GM18861 (cell line): ENCODE measurements around the gene AGAP1.

Experiments used
- ATAC-seq: cut with Tn5 transposase; IDR thresholded peaks from one replicate; pipeline ENCODE4 v1.9.1; 2021; ENCODE audit not compliant: unreplicated experiment

The AGAP1 gene

DNA sequence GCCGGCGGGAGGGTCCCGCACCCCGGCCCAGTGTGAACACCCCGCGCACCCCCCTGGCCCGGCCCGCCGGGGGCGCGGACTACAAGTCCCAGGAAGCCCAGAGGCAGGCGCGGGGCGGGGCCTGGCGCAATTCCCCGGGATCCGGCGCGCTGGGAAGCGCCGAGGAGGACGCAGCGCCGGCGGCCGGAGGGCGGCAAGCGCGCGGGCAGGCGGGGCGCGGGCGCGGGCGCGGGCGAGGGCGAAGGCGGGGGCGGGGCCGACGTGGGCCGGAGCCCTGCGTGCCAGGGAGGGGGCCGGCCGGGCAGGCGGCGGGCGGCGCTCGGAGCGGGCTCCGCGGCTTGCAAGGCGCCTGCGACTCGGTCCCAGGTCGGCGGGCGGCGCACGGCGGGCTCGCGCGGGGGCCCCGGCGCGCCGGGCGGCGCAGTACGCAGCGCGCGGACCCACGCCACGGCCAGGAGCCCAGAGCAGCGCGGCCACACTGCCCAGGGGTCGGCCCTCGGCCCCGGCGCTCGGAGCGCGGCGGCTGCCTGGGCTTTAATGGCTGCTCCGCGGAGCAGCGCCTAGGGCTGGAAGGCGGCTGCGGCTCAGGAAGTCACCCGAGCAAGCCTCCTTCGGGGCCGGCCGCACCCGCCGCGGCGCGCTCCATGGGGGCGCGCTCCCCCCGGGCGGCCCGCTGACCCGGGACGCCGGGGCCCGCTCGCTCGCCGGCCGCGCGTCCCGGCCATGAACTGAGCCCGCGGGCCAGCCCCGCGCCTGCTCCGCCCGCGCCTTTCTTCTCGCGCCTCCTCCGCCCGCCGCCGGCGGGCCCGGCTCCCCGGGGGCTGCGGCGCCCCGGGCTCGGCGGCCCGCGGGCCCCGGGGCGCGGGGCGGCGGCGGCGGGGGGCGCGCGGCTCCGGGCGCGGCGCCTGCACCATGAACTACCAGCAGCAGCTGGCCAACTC is at the start of gene AGAP1:
Gene AGAP1 (plus strand): TSS at position 269 of the 941 bp plus-strand sequence.
- ATAC-seq = no peak

DNA sequence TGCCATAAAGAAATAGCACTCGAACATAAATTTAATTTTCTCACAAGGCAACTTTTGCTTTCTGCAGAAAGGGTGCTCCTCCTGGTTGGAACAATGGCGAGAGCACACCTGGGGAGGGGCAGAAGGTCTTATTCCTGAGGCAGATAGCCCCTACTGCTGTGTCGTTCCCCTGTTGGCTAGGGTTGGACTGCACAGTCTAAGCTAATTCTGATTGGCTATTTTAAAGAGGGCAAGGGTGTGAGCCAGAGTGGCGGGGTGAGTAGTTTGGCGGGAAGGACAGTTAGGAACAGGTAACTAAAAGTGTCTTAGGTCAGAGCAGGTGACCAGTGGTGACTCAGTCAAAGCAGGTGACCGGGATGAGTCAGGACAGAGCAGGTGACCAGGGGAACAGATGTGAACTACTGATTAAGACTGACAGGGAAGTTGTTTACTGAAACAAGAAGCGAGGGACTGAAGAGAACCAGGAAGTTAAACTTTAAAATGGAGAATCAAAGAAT is 49.7 kb upstream of the AGAP1 start:
- ATAC-seq = no peak

- ATAC-seq = no peak
Measured at GRCh38 chr2:235445116-235445515, 48.7 kb upstream of the AGAP1 start.

DNA sequence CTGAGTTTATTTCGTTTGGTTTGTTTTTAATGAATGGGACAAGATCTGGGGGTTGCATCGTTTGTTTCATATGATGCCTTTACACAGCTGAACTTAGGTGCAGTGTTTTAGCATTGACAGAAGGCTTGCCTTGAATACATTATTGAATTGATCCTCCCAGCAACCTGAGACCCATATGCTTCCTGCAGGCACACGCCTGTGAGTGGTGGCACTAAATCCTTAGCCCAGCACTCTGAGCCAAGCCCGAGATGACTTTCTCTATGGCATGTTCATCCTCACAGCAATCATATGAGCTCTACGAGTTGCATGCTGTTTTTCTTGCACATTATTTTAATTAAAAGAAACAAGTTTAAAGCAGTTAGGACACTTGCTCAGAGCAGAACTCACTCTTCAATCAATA is 47.8 kb upstream of the AGAP1 start:
- no peak for ATAC-seq

- no peak for ATAC-seq
Measured at GRCh38 chr2:235447210-235447609, 46.6 kb upstream of the AGAP1 start.

- ATAC-seq = no peak
Measured at GRCh38 chr2:235449568-235449967, 44.3 kb upstream of the AGAP1 start.

DNA sequence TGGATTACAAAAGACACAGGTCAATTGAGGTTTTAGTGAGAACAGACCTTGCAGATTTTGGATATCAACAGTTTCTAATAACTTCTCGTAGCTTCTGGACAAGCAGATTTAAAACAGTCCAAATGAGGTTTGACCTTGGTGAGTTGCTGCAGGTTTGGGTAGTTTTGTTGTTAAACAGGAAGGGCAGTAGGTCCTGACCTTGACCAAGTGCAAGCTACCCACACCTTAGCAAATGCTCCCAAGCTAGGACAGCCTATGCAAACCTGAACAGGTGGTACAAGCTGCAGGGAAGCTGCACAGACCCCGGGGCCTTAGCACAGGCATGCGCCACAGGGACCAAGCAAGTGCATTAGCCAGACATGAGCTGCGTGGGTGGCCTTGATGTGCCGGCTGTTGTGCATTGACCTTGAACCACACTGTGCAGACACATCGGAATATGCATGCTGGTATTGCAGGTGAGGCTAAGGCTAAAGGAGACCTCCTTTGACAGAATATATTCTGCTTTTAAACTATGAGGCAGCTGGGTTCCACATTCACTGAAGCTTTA is 40.2 kb upstream of the AGAP1 start:
- no peak for ATAC-seq

GRCh38 chr2:235458839-235459273 is 35.0 kb upstream of the AGAP1 start:
- no peak for ATAC-seq

DNA sequence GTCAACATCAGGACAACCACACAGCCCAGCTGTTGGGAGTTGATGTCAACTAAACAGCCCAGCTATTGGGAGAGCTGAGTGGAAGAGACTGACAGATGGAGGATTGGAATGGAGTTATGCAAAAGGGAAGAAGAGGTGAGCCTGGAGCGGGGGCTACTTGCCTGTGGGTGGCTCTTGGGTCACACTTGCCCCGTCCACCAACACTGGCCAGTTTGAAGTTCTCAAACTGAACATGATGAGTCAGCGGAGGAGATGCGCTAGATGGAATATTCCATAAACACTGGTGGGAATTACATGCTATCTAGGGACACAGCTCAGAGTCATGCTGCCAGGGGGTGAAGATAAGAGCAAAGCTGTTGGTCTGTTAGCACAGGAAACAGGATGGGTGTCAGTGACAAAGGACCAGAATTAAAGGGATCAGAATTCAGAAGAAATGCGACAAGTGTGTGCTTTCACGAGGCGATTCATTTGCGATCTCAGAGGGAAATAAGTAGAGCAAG is 33.2 kb upstream of the AGAP1 start:
- ATAC-seq = no peak

DNA sequence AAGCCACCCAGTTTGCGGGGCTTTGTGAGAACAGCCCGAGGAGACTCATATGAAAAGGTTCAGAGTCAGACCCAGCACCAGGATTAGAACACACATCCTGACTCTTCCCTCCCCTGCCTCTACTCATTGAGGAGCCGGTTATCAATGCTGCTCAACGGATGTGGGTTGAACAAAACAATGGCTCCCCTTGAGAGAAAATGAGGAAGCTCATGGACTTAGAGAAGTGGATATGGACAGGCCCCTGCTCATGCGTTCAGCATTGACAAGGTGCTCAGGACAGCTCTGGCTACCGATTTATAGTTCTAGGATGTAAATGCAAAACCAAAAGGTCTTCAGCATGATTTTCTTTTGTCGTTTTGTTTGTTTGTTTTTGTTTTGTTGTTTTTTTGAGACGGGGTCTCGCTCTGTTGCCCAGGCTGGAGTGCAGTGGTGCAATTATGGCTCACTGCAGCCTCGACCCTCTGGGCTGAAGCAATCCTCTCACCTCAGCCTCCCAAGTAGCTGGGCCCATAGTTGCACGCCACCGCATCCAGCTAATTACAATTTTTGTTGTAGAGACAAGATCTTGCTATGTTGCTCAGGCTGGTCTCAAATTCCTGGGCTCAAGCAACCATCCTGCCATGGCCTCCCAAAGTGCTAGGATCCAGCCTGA is 32.0 kb upstream of the AGAP1 start:
- no peak for ATAC-seq

DNA sequence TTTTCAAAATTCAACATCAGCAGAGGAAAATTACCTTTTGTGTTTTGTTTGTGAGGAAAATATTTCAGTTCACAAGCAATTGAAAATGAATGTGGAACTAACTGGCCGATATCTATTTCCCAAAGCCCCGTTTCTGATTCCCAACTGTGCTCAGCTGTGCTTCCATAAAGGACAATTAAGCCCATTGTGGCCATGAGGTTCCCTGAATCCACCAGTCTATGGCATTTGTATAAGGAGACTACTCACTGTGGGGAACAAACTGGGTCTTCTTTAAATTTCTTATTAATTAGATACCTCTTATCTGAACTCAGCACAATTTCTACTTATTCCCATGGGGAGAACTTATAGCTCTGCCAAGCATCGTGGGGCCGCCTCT is 31.4 kb upstream of the AGAP1 start:
- ATAC-seq = no peak

DNA sequence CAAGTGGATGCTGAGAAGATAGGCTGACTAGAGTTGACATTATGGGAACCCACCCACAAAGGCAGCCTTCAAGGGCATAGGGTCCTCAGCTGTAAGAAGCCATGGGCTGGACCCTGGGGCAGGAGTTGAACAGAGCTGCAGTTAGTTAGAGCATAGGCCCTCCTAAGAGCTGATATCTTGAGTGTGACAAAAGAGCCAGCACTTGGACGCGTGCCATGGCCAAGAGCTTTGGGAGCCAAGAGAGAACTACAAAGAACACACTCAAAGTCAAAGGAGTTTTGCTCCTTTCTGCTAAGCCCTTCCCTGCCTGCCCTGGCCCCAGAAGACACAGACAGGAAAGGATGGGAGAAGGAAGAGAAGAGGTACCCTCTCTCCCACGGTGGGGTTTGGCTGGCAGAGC is 29.9 kb upstream of the AGAP1 start:
- ATAC-seq = no peak

DNA sequence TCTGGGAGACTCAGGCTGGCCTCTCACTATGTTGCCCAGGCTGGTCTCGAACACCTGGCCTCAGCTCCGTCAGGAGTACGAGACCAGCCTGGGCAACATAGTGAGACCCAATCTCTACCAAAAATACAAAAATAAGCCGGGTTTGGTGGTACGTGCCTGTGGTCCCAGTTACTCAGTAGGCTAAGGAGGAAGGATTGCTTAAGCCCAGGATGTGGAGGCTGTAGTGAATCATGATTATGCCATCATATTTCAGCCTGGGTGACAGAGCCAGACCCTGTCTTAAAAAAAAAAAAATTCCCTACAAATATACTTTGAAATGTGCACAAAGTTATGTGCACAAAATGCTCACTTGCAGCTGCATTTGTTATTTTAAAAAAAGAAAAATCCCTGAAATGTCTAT is 26.3 kb upstream of the AGAP1 start:
- ATAC-seq = no peak

DNA sequence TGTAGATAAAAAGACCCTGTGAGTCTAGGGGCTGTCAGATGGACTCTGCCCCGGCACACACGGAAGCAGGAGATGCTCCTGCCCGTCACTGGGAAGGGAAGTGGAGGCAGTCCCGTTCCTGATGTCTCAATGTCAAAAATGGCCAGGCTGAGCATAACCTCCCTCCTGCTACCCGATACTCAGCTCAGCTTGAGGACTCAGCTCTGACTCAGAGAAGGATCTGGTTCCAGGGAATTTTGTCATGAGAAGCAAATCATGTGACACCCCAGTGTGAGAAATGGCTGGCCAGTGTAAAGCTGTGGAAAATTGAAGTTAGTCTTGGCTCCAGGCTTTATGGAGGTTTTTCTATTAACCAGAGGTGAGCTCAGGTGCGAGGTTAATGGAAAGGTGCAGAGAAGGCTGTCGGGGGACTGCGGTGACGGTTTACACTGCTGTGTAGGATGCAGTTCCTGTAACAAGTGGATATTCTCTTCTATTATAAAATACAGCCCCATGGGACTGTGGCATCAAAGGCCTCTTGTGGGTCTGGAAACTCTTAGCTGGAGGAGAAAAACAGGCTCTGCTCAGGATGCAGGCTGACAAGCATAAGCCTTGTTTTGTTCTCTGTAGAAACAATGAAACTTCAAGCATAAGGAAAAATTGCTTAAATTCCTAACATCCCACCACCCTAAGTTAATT is 24.7 kb upstream of the AGAP1 start:
- no peak for ATAC-seq

GRCh38 chr2:235471186-235471747 is 22.6 kb upstream of the AGAP1 start:
- ATAC-seq = no peak

- ATAC-seq = no peak
Measured at GRCh38 chr2:235472443-235472842, 21.4 kb upstream of the AGAP1 start.

- no peak for ATAC-seq
Measured at GRCh38 chr2:235478609-235479008, 15.2 kb upstream of the AGAP1 start.

DNA sequence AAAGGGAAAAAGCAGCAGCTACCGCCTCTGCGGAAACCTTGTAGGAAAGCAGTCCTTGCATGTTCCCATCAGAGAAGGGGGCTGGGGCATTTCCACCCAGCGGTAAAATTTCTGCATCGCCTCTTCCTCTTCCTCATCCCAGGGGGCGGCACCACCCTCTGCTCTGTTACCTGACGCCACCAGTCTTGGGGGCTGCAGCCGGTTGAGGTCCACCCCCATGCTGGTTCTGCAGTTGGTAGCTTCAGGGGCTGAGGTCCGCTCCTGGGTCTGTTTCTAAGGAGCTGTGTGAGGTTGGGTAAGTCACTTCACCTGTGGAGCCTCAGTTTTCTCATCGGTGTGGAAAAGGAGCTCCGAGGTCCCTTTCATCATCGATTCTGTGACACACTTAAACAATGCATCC is 14.2 kb upstream of the AGAP1 start:
- no peak for ATAC-seq

DNA sequence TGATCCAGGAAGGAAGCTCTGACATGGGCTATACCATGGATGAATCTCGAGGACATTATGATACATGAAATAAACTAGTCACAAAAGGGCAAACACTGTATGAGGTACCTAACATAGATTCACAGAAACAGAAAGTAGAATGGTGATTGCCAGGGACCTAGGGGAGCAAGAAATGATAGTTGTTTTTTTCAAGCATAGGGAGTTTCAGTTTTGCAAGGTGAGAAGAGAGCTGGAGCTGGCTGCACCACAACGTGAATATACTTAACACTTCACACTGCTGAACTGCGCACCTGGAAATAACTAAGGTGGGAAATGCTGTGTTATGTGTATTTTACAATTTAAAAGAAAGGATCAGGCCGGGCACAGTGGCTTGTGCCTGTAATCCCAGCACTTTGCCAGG is 13.2 kb upstream of the AGAP1 start:
- no peak for ATAC-seq

DNA sequence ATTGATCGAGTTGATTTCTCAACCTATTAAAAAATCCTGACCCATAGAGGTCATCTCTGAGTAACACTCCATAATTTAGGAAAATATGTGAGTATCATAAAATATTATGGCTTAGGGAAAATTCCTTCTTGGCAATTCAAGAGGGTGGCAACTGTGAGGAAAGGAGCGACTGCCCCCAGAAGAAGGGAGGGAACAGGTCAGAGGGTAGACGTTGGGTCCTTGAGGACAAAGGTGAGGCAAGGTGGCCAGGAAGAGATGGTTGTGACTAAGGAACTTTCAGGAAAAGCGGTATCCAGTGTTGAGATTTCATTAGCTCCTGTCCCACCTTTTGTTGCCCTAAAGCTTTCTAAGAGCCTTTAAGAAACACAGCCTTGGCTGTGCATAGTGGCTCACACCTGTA is 10.5 kb upstream of the AGAP1 start:
- ATAC-seq = no peak

DNA sequence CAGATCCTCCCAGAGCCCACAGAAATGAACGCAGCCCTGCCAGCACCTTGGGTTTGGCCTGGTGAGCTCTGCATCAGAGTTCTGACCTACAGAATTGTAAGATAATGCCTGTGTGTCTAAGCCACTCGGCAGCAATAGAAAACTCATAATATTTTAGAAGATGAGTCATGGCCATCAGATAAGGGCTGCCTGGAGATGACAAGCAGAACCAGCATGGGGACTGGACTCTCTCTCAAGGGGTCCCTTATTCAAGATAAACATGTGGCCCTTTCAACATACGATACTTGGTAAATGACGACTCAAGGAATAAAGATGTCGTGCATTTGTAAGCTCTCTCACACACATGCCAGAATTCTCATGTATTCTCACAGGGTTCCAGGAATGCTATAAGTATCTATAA is 8.5 kb upstream of the AGAP1 start:
- ATAC-seq = no peak
